Natural killer cell (primary cell): ENCODE results near the gene POLA1. TPM values are rescaled to one million over a fixed set of nuclear protein-coding genes. Genes with fewer than 3 reads are reported as not detected.

Experiments used
- ATAC-seq, 3 donors: fragments of 150-1000 bp in 2 of 3; fragments of 200-7000 bp in 1 of 3; cut with Tn5 transposase; 1 replicate in 1 of 3; 2 replicates in 2 of 3; pipeline ENCODE4 v1.10.0; 2021; ENCODE audit warnings: mild to moderate bottlenecking in 2 of 3, moderate library complexity in 2 of 3
- DNase-seq, 2 donors: peaks; one replicate each; pipeline versions ENCODE4 v3.0.0 to v3.0.0-alpha.2; 2013 to 2021; ENCODE audit warnings: mixed read lengths in 1 of 2
- H3K27ac ChIP-seq: one replicate; pipeline ENCODE4 v1.5.1; 2013; ENCODE audit warnings: mild to moderate bottlenecking, low read length
- H3K27me3 ChIP-seq: one replicate; pipeline ENCODE4 v1.6.1; 2013; ENCODE audit warnings: low read length; ENCODE audit not compliant: control insufficient read depth, insufficient read depth
- H3K36me3 ChIP-seq: one replicate; pipeline ENCODE4 v1.6.1; 2013; ENCODE audit warnings: low read length; ENCODE audit not compliant: control insufficient read depth, insufficient read depth
- H3K4me1 ChIP-seq: one replicate; pipeline ENCODE4 v1.6.1; 2013; ENCODE audit warnings: low read length; ENCODE audit not compliant: control insufficient read depth, insufficient read depth
- H3K4me3 ChIP-seq: one replicate; pipeline ENCODE4 v1.5.1; 2013; ENCODE audit warnings: low read length
- H3K9me3 ChIP-seq: one replicate; pipeline ENCODE4 v1.6.1; 2013; ENCODE audit warnings: low read length; ENCODE audit not compliant: control insufficient read depth, insufficient read depth
- H3K27ac Mint-ChIP-seq, 2 donors: one replicate each; pipeline ENCODE4 v1.8.0; 2022; ENCODE audit warnings: mild to moderate bottlenecking in 2 of 2, mixed read lengths in 2 of 2, moderate library complexity in 1 of 2
- H3K27me3 Mint-ChIP-seq, 2 donors: one replicate each; pipeline ENCODE4 v1.8.0; 2022; ENCODE audit warnings: low read depth in 2 of 2, mixed read lengths in 2 of 2
- H3K36me3 Mint-ChIP-seq: one replicate; pipeline ENCODE4 v1.8.0; 2022; ENCODE audit warnings: mixed read lengths
- H3K4me1 Mint-ChIP-seq, 2 donors: one replicate each; pipeline ENCODE4 v1.8.0; 2022; ENCODE audit warnings: mixed read lengths in 2 of 2
- H3K4me3 Mint-ChIP-seq: one replicate; pipeline ENCODE4 v1.8.0; 2022; ENCODE audit warnings: mild to moderate bottlenecking, moderate library complexity, mixed read lengths
- H3K9me3 Mint-ChIP-seq, 2 donors: one replicate each; pipeline ENCODE4 v1.8.0; 2022; ENCODE audit warnings: mixed read lengths in 2 of 2
- CTCF ChIP-seq: fragments of 200-600 bp; IDR thresholded peaks from one replicate; pipeline ENCODE4 v1.8.0; 2022; ENCODE audit warnings: antibody characterized with exemption
- WGBS: methylation state at CpG from one replicate; pipeline ENCODE4 v1.1.7; 2013; ENCODE audit warnings: missing lambda C conversion rate; ENCODE audit not compliant: insufficient coverage; 5-methylcytosine and 5-hydroxymethylcytosine counted together
- intact Hi-C: fragments of 100-400 bp; cut with micrococcal nuclease; formaldehyde crosslinking; loops from one replicate; pipeline ENCODE4 v1.14.2; 2022
- total RNA-seq, 4 donors: library from RNA; stranded (reverse); fragments of 120-200 nt in 1 of 4; gene quantifications; one replicate each; pipeline versions ENCODE4 v1.2.3 to v1.2.4, GENCODE V29; 2013 to 2022

POLA1 gene
- total RNA-seq, 3 donors from 2014 or later (not counting 1 experiment from before 2014, with no cell fraction given) = 11.1 to 12.6 (median 11.3) TPM

- Mint-ChIP-seq H3K27ac (no peak overlapping the region), H3K4me3 (no peak overlapping the region), H3K36me3 (no peaks in the 10 kb centered on the region), H3K27me3 (no peaks in the 10 kb centered on the region), H3K9me3 (no peaks in the 10 kb centered on the region), H3K4me1 (no peaks in the 10 kb centered on the region)
- no peaks in the 10 kb centered on the region for H3K9me3 ChIP-seq
- intact Hi-C loops = no loop called here
- no CpG with 5 or more reads among the region's 1 CpG for WGBS
- H3K4me1 ChIP-seq = no peaks in the 10 kb centered on the region
- H3K27me3 ChIP-seq = no peaks in the 10 kb centered on the region
- no peak overlapping the region for H3K27ac ChIP-seq
- ATAC-seq (no peak), DNase-seq (no peak)
- no peak for TF ChIP-seq CTCF
- H3K36me3 ChIP-seq = no peaks in the 10 kb centered on the region
- H3K4me3 ChIP-seq = no peak overlapping the region
These were observed 83.9 kb downstream of the POLA1 start for GRCh38 chrX:24777660-24778059.

- no CpG with 5 or more reads among the region's 1 CpG for WGBS
- Histone ChIP-seq H3K27ac (no peak overlapping the region), H3K4me3 (no peak overlapping the region), H3K27me3 (no peaks in the 10 kb centered on the region), H3K36me3 (no peaks in the 10 kb centered on the region), H3K4me1 (no peaks in the 10 kb centered on the region), H3K9me3 (no peaks in the 10 kb centered on the region)
- Mint-ChIP-seq H3K27ac (no peak overlapping the region), H3K36me3 (no peaks in the 10 kb centered on the region), H3K4me1 (no peaks in the 10 kb centered on the region), H3K4me3 (no peak overlapping the region), H3K27me3 (no peaks in the 10 kb centered on the region), H3K9me3 (no peaks in the 10 kb centered on the region)
- DNase-seq (no peak), ATAC-seq (no peak)
- no peak for TF ChIP-seq CTCF
- intact Hi-C loops = no loop called here
These were observed 88.3 kb downstream of the POLA1 start for GRCh38 chrX:24782011-24782410.

GRCh38 chrX:24789047-24789446, 95.3 kb downstream of the POLA1 start:
- DNase-seq (no peak), ATAC-seq (no peak)
- Histone ChIP-seq H3K27ac (no peak overlapping the region), H3K4me3 (no peak overlapping the region), H3K9me3 (no peaks in the 10 kb centered on the region), H3K36me3 (no peaks in the 10 kb centered on the region), H3K4me1 (no peaks in the 10 kb centered on the region), H3K27me3 (no peaks in the 10 kb centered on the region)
- H3K4me3 Mint-ChIP-seq = no peak overlapping the region
- no peak overlapping the region for H3K27ac Mint-ChIP-seq
- no peaks in the 10 kb centered on the region for H3K27me3 Mint-ChIP-seq
- H3K4me1 Mint-ChIP-seq = no peaks in the 10 kb centered on the region
- peaks cover 7% of the 10 kb centered on the region for H3K36me3 Mint-ChIP-seq
- intact Hi-C loops = no loop called here
- no peaks in the 10 kb centered on the region for H3K9me3 Mint-ChIP-seq
- no CpG with 5 or more reads among the region's 4 CpGs for WGBS
- no peak for TF ChIP-seq CTCF

GRCh38 chrX:24790166-24790565, 96.4 kb downstream of the POLA1 start:
- Histone ChIP-seq H3K27ac (no peak overlapping the region), H3K36me3 (no peaks in the 10 kb centered on the region), H3K4me3 (no peak overlapping the region), H3K9me3 (no peaks in the 10 kb centered on the region), H3K4me1 (no peaks in the 10 kb centered on the region), H3K27me3 (no peaks in the 10 kb centered on the region)
- Mint-ChIP-seq H3K27ac (no peak overlapping the region), H3K4me1 (no peaks in the 10 kb centered on the region), H3K9me3 (no peaks in the 10 kb centered on the region), H3K27me3 (no peaks in the 10 kb centered on the region), H3K4me3 (no peak overlapping the region), H3K36me3 (peaks cover 7% of the 10 kb centered on the region)
- DNase-seq (no peak), ATAC-seq (no peak)
- 94% methylated on average over 2 of the region's 3 CpGs for WGBS
- TF ChIP-seq CTCF = no peak
- intact Hi-C loops = no loop called here
